ENCODE measurements around the gene CXCR3.
"Not testable (repeated sequence)": the region's sequence is repeated elsewhere in the genome, so short reads cannot be mapped to it uniquely, and the experiment has no call there.

Gene CXCR3

GRCh38 chrX:71636438-71637252 is 18.3 kb upstream of the CXCR3 start:
- DNase-seq: no peak

GRCh38 chrX:71634366-71634765 is 16.1 kb upstream of the CXCR3 start:
- DNase-seq: no peak

- no peak for DNase-seq
Observed at GRCh38 chrX:71632923-71633657, 14.8 kb upstream of the CXCR3 start.

GRCh38 chrX:71629467-71629866 is 11.2 kb upstream of the CXCR3 start:
- no peak for DNase-seq

- no peak for DNase-seq
Observed at GRCh38 chrX:71627588-71628404, 9.5 kb upstream of the CXCR3 start.

- DNase-seq: no peak
Observed at GRCh38 chrX:71626576-71626975, 8.3 kb upstream of the CXCR3 start.

GRCh38 chrX:71625471-71625870 is 7.2 kb upstream of the CXCR3 start:
- DNase-seq: no peak

- DNase-seq: no peak
Observed at GRCh38 chrX:71623714-71624113, 5.4 kb upstream of the CXCR3 start.

GRCh38 chrX:71622576-71623450 is 4.5 kb upstream of the CXCR3 start:
- DNase-seq: peak; percentile 3

- DNase-seq: no peak
Observed at GRCh38 chrX:71622032-71622575, 3.8 kb upstream of the CXCR3 start.

- DNase-seq: no peak
Observed at GRCh38 chrX:71621603-71622002, 3.3 kb upstream of the CXCR3 start.

- DNase-seq: no peak
Observed at GRCh38 chrX:71619986-71620385, 1.7 kb upstream of the CXCR3 start.

GRCh38 chrX:71619193-71619592 is 882 bp upstream of the CXCR3 start:
- no peak for DNase-seq

GRCh38 chrX:71618787-71619186 is 476 bp upstream of the CXCR3 start:
- DNase-seq: no peak

GRCh38 chrX:71617742-71618141 is 569 bp downstream of the CXCR3 start:
- DNase-seq: no peak

GRCh38 chrX:71616672-71617529 is 1.4 kb downstream of the CXCR3 start:
- no peak for DNase-seq

- DNase-seq: no peak
Observed at GRCh38 chrX:71615954-71616353, 2.4 kb downstream of the CXCR3 start.

GRCh38 chrX:71615056-71615455 is 3.3 kb downstream of the CXCR3 start:
- DNase-seq: no peak

GRCh38 chrX:71612256-71612655 is 6.1 kb downstream of the CXCR3 start:
- DNase-seq: no peak

- not testable (repeated sequence) for DNase-seq
Observed at GRCh38 chrX:71611736-71612135, 6.6 kb downstream of the CXCR3 start.

- no peak for DNase-seq
Observed at GRCh38 chrX:71609095-71609750, 9.1 kb downstream of the CXCR3 start.

Data from kidney glomerular epithelial cell (primary cell).